HUES64 (cell line): ENCODE results near the gene VEGFA.

Source experiments
- H3K27ac ChIP-seq: 2 replicates; pipeline ENCODE4 v1.7.0; 2013; ENCODE audit warnings: low read depth, low read length, inconsistent platforms
- H3K27me3 ChIP-seq: 2 replicates; pipeline ENCODE4 v1.6.1; 2013; ENCODE audit warnings: mild to moderate bottlenecking, low read length; ENCODE audit not compliant: insufficient read depth
- H3K36me3 ChIP-seq: 2 replicates; pipeline ENCODE4 v1.6.1; 2013; ENCODE audit warnings: mild to moderate bottlenecking, low read length; ENCODE audit not compliant: insufficient read depth
- H3K4me1 ChIP-seq: 2 replicates; pipeline ENCODE4 v1.6.1; 2013; ENCODE audit warnings: mild to moderate bottlenecking, low read length, moderate library complexity; ENCODE audit not compliant: insufficient read depth
- H3K4me3 ChIP-seq: 2 replicates; pipeline ENCODE4 v1.5.1; 2013; ENCODE audit warnings: mild to moderate bottlenecking, low read length, moderate library complexity
- H3K9ac ChIP-seq: 2 replicates; pipeline ENCODE4 v1.6.1; 2013; ENCODE audit warnings: mild to moderate bottlenecking, low read depth, low read length
- H3K9me3 ChIP-seq: 2 replicates; pipeline ENCODE4 v1.6.1; 2013; ENCODE audit warnings: low read depth, low read length; ENCODE audit not compliant: insufficient read depth
- WGBS: fragments of 150-250, 120-280 bp; methylation state at CpG from one replicate; pipeline ENCODE4 v1.1.7; 2013; ENCODE audit warnings: missing lambda C conversion rate; 5-methylcytosine and 5-hydroxymethylcytosine counted together

Gene VEGFA

DNA sequence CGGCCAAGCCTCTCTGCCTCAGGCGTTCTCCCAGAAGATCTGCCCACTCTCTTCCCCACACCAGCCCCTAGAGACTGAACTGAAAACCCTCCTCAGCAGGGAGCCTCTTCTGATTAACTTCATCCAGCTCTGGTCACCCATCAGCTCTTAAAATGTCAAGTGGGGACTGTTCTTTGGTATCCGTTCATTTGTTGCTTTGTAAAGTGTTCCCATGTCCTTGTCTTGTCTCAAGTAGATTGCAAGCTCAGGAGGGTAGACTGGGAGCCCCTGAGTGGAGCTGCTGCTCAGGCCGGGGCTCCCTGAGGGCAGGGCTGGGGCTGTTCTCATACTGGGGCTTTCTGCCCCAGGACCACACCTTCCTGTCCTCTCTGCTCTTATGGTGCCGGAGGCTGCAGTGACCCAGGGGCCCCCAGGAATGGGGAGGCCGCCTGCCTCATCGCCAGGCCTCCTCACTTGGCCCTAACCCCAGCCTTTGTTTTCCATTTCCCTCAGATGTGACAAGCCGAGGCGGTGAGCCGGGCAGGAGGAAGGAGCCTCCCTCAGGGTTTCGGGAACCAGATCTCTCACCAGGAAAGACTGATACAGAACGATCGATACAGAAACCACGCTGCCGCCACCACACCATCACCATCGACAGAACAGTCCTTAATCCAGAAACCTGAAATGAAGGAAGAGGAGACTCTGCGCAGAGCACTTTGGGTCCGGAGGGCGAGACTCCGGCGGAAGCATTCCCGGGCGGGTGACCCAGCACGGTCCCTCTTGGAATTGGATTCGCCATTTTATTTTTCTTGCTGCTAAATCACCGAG, 14.2 kb downstream of the VEGFA start:
- no peak overlapping the region for H3K27ac ChIP-seq
- 95% methylated on average over 25 of the region's 26 CpGs for WGBS
- no peaks in the 10 kb centered on the region for H3K4me1 ChIP-seq
- no peaks in the 10 kb centered on the region for H3K27me3 ChIP-seq
- H3K9ac ChIP-seq: no peak overlapping the region
- H3K36me3 ChIP-seq: peaks cover 67% of the 10 kb centered on the region
- no peaks in the 10 kb centered on the region for H3K9me3 ChIP-seq
- H3K4me3 ChIP-seq: no peak overlapping the region

DNA sequence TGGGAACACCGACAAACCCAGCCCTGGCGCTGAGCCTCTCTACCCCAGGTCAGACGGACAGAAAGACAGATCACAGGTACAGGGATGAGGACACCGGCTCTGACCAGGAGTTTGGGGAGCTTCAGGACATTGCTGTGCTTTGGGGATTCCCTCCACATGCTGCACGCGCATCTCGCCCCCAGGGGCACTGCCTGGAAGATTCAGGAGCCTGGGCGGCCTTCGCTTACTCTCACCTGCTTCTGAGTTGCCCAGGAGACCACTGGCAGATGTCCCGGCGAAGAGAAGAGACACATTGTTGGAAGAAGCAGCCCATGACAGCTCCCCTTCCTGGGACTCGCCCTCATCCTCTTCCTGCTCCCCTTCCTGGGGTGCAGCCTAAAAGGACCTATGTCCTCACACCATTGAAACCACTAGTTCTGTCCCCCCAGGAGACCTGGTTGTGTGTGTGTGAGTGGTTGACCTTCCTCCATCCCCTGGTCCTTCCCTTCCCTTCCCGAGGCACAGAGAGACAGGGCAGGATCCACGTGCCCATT, 15.3 kb downstream of the VEGFA start:
- Histone ChIP-seq H3K27me3 (no peaks in the 10 kb centered on the region), H3K9me3 (no peaks in the 10 kb centered on the region), H3K27ac (no peak overlapping the region), H3K4me1 (no peaks in the 10 kb centered on the region), H3K9ac (no peak overlapping the region), H3K4me3 (no peak overlapping the region), H3K36me3 (peaks cover 57% of the 10 kb centered on the region)
- WGBS: 94% methylated on average over 12 of the region's 14 CpGs

- H3K9ac ChIP-seq: no peak overlapping the region
- H3K27ac ChIP-seq: no peak overlapping the region
- H3K4me3 ChIP-seq: no peak overlapping the region
- H3K9me3 ChIP-seq: no peaks in the 10 kb centered on the region
- no peaks in the 10 kb centered on the region for H3K4me1 ChIP-seq
- peaks cover 52% of the 10 kb centered on the region for H3K36me3 ChIP-seq
- no peaks in the 10 kb centered on the region for H3K27me3 ChIP-seq
- WGBS: 95% methylated on average over 3 of the region's 3 CpGs
Measured at GRCh38 chr6:43785904-43786303, 15.9 kb downstream of the VEGFA start.

- H3K27me3 ChIP-seq: no peaks in the 10 kb centered on the region
Measured at GRCh38 chr6:43786664-43787329, 16.8 kb downstream of the VEGFA start.

DNA sequence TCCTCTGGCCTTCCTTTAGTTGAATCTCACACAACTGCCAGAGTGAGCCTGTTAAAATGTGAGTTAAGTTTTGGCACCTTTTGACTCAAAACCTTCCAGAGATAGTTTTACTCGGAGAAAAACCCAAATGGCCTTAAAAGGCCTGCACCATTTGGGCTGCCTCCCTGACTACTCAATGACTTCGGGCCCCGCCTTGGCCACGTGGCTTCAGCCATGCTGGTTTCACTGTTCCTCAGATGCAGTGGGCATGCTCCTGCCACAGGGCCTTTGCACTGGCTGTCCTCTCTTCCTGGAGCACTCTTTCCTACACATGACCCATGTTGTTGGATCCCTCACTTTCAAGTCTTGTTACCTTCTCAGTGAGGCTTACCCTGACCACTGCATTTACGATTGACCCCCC, 18.3 kb downstream of the VEGFA start:
- H3K4me1 ChIP-seq: no peaks in the 10 kb centered on the region
- H3K36me3 ChIP-seq: peaks cover 28% of the 10 kb centered on the region
- no peak overlapping the region for H3K4me3 ChIP-seq
- no peaks in the 10 kb centered on the region for H3K27me3 ChIP-seq
- WGBS: 93% methylated on average over 5 of the region's 5 CpGs
- no peak overlapping the region for H3K9ac ChIP-seq
- H3K9me3 ChIP-seq: no peaks in the 10 kb centered on the region
- H3K27ac ChIP-seq: no peak overlapping the region

More at GRCh38 chr6:43786664-43787329, 16.8 kb downstream of the VEGFA start:
- no peak overlapping the region for H3K9ac ChIP-seq
- H3K4me1 ChIP-seq: no peaks in the 10 kb centered on the region
- WGBS: 78% methylated on average over 1 of the region's 1 CpG
- H3K27ac ChIP-seq: no peak overlapping the region
- peaks cover 43% of the 10 kb centered on the region for H3K36me3 ChIP-seq
- no peak overlapping the region for H3K4me3 ChIP-seq
- H3K9me3 ChIP-seq: no peaks in the 10 kb centered on the region

DNA sequence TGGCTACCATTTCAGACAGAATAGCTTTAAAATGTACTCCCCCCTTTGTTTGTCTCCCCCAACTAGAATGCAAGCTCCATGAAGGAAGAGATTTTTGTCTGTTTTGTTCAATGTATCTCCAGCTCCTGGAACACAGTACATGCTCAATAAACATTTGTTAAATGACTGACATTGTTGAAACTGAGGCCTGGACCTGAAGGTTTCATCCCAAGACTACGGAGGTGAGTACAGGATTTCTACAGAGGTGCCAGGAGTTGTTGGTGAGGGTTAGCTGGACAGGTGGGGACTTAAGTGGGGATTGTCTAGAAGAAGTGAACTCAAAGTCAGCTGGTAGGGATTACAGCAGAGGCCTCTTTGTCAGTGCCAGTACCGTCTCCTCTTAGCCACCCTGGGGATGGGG, 19.4 kb downstream of the VEGFA start:
- Histone ChIP-seq H3K27me3 (no peaks in the 10 kb centered on the region), H3K9ac (no peak overlapping the region), H3K4me1 (no peaks in the 10 kb centered on the region), H3K9me3 (no peaks in the 10 kb centered on the region), H3K4me3 (no peak overlapping the region), H3K27ac (no peak overlapping the region), H3K36me3 (peaks cover 16% of the 10 kb centered on the region)
- WGBS: 97% methylated on average over 2 of the region's 2 CpGs

GRCh38 chr6:43790031-43790430, 20.0 kb downstream of the VEGFA start:
- 88% methylated on average over 5 of the region's 5 CpGs for WGBS
- H3K27ac ChIP-seq: no peak overlapping the region
- H3K36me3 ChIP-seq: peaks cover 11% of the 10 kb centered on the region
- H3K4me3 ChIP-seq: no peak overlapping the region
- no peak overlapping the region for H3K9ac ChIP-seq
- H3K9me3 ChIP-seq: no peaks in the 10 kb centered on the region
- H3K27me3 ChIP-seq: no peaks in the 10 kb centered on the region
- H3K4me1 ChIP-seq: no peaks in the 10 kb centered on the region

DNA sequence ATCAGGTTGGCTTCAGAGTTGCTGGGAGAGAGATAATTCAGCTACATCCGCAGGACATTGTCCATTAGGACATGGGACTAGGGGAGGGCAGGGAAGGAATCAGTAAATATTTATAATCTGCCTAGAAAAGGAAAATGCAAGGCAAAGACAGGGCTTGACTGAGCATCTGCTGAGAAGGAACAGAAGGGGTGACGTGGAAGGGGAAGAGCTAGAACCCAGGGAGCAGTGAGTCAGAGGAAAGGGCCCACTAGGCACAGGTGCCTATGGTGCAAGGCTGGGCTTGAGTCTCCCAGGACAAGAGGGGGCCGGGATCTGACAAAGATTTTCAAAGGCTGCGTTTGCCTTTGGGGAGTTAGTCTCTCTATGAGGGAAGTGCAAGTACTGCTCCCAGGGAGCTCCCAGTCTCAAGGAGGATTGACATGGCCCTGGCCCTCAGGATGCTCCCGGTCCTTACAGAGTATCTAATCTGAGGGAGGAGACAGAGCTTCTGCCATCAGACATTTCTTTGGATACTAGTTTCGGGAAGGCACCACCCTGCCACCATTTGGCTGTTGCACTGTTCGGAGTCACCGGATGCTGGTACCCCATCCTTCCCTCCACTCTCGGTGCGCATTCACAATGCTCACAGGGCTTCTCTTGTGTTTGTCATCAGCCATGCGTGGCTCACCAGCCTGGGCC, 21.9 kb downstream of the VEGFA start:
- 76% methylated on average over 11 of the region's 11 CpGs for WGBS

DNA sequence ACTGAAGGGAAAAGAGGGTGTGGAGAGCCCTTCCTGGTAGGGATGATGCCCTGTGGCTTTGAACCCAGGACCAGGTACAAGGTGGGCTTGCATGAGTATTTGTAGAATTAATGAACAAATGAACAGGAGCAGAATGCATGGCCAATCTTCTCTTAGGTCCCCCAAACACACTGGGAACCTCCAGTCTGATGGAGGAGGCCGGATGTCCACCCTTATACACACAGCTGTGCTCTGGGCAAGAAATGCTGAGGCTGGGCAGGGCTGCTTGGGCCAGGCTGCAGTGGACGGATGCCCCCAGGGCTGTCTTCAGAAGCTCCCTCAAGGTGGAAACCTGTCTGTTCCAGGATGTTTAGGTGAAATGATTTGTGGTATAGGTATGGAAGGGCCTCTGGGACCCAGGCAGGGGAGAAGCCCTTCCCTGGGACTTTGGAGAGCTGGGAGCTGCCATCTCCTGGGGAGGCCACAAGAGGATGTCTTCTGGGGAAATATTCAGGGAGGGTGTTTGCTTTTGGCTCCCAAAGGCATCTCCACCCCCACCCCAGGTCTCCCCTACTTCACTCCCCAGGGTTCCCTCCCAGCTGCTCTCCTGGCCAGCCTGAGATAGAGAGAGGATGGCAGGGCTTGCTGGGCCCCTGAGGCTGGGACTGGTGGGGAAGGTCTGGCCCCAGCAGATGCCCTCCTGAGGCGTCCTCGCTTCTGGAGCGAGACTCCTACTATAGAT, 23.3 kb downstream of the VEGFA start:
- 70% methylated on average over 5 of the region's 5 CpGs for WGBS
- H3K36me3 ChIP-seq: no peaks in the 10 kb centered on the region
- no peak overlapping the region for H3K4me3 ChIP-seq
- H3K4me1 ChIP-seq: no peaks in the 10 kb centered on the region
- no peaks in the 10 kb centered on the region for H3K27me3 ChIP-seq
- H3K9me3 ChIP-seq: no peaks in the 10 kb centered on the region
- H3K27ac ChIP-seq: no peak overlapping the region
- no peak overlapping the region for H3K9ac ChIP-seq

More for the DNA sequence above, 21.9 kb downstream of the VEGFA start:
- Histone ChIP-seq H3K4me3 (no peak overlapping the region), H3K27ac (no peak overlapping the region), H3K9ac (no peak overlapping the region), H3K36me3 (no peaks in the 10 kb centered on the region), H3K27me3 (no peaks in the 10 kb centered on the region), H3K9me3 (no peaks in the 10 kb centered on the region), H3K4me1 (no peaks in the 10 kb centered on the region)

GRCh38 chr6:43793875-43794242, 23.8 kb downstream of the VEGFA start:
- 90% methylated on average over 9 of the region's 9 CpGs for WGBS
- H3K9me3 ChIP-seq: no peaks in the 10 kb centered on the region
- no peaks in the 10 kb centered on the region for H3K36me3 ChIP-seq
- H3K27me3 ChIP-seq: no peaks in the 10 kb centered on the region
- no peaks in the 10 kb centered on the region for H3K4me1 ChIP-seq
- H3K4me3 ChIP-seq: no peak overlapping the region
- H3K27ac ChIP-seq: no peak overlapping the region
- H3K9ac ChIP-seq: no peak overlapping the region
